ENCODE data around the gene RTCA. TPM values are rescaled to one million over a fixed set of nuclear protein-coding genes. Genes with fewer than 3 reads are reported as not detected.

The RTCA gene
- total RNA-seq, 1 experiment from 2014 or later: 33.6 TPM

DNA sequence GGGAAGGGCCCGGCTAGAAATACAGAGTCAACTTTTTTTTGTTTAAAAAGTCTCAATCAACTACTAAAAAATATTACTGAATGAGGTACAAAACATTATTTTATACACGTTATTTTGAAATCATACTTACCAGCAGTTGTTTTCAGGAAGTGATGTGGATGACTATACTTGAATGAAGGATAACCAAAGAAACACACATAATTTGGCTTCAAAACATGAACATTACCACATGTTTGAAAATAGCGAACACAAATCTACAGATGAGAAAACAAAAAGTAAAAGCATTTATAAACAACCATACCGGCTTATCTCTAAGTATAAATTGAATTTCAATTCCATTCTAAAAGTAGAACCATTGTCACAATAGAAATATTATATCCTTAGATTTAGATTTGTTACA is 25.4 kb upstream of the RTCA start:
- Histone ChIP-seq H3K23me2 (ENCODE audit: insufficient read length, low read depth, low read length, poor library complexity, severe bottlenecking) (no peaks in the 10 kb centered on the region), H4K20me1 (ENCODE audit: control insufficient read depth, insufficient read depth, insufficient read length) (no peaks in the 10 kb centered on the region), H3K9me3 (ENCODE audit: control insufficient read depth, low read depth, low read length) (no peaks in the 10 kb centered on the region), H2BK15ac (ENCODE audit: low read depth, low read length) (no peak overlapping the region), H3K4ac (ENCODE audit: low read depth, low read length) (no peak overlapping the region), H3K18ac (ENCODE audit: insufficient read length, low read depth, low read length) (no peak overlapping the region), H2BK120ac (ENCODE audit: low read depth, low read length, poor library complexity, severe bottlenecking) (no peak overlapping the region), H3K4me1 (ENCODE audit: insufficient read depth, low read length) (no peaks in the 10 kb centered on the region), H4K8ac (replicated peaks; ENCODE audit: insufficient read length, low read depth, low read length) (no peak overlapping the region), H3K14ac (ENCODE audit: insufficient read depth, low read length) (no peak overlapping the region), H3K79me1 (ENCODE audit: insufficient read depth, low read depth, low read length, poor library complexity, severe bottlenecking) (peaks cover 6% of the 10 kb centered on the region), H3K27ac (ENCODE audit: insufficient read length, low read depth, low read length) (no peak overlapping the region), H4K91ac (ENCODE audit: insufficient read length, low read depth, low read length) (no peak overlapping the region), H3K23ac (ENCODE audit: insufficient read length, low read depth, low read length) (no peak overlapping the region), H2AK5ac (ENCODE audit: insufficient read length, low read length) (no peak overlapping the region), H3K9ac (ENCODE audit: extremely low read depth, insufficient read length, low read length) (no peak overlapping the region), H2BK12ac (ENCODE audit: insufficient read length, low read depth, low read length) (no peak overlapping the region), H2BK5ac (ENCODE audit: insufficient read length, low read length) (no peak overlapping the region), H2AFZ (ENCODE audit: low read length) (no peak overlapping the region), H2BK20ac (ENCODE audit: low read depth, low read length, poor library complexity, severe bottlenecking) (no peak overlapping the region), H4K5ac (ENCODE audit: insufficient read length, low read depth, low read length) (no peak overlapping the region), H3K79me2 (ENCODE audit: insufficient read depth, low read length) (peaks cover 3% of the 10 kb centered on the region; the same call in 1 of the 2 replicates), H3T11ph (ENCODE audit: low read length) (no peak overlapping the region), H3K27me3 (ENCODE audit: insufficient read depth, low read length) (no peaks in the 10 kb centered on the region), H3K56ac (ENCODE audit: insufficient read length, low read depth, low read length) (no peak overlapping the region), H3K4me2 (ENCODE audit: insufficient read depth, insufficient read length, low read length) (no peak overlapping the region)
- WGBS (ENCODE audit: extremely low coverage, insufficient read length, low lambda C conversion rate): no CpG with 5 or more reads among the region's 4 CpGs
- H3K36me3 Mint-ChIP-seq (ENCODE audit: insufficient read depth in 1 of 3, low read depth in 3 of 3): peaks cover 5 to 34% (median 30%) of the 10 kb centered on the region in 3 experiments; a peak in 6 of 7 replicates
- no peaks in the 10 kb centered on the region for H3K9me3 Mint-ChIP-seq
- no peaks in the 10 kb centered on the region for H3K27me3 Mint-ChIP-seq (ENCODE audit: low read depth)
- TF ChIP-seq, protein P1, sequence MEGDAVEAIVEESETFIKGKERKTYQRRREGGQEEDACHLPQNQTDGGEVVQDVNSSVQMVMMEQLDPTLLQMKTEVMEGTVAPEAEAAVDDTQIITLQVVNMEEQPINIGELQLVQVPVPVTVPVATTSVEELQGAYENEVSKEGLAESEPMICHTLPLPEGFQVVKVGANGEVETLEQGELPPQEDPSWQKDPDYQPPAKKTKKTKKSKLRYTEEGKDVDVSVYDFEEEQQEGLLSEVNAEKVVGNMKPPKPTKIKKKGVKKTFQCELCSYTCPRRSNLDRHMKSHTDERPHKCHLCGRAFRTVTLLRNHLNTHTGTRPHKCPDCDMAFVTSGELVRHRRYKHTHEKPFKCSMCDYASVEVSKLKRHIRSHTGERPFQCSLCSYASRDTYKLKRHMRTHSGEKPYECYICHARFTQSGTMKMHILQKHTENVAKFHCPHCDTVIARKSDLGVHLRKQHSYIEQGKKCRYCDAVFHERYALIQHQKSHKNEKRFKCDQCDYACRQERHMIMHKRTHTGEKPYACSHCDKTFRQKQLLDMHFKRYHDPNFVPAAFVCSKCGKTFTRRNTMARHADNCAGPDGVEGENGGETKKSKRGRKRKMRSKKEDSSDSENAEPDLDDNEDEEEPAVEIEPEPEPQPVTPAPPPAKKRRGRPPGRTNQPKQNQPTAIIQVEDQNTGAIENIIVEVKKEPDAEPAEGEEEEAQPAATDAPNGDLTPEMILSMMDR (conservative IDR thresholded peaks at IDR 0.05): no peak
- H3K4me1 Mint-ChIP-seq: no peaks in the 10 kb centered on the region
- no peak for DNase-seq
- no peak overlapping the region for H3K4me3 Mint-ChIP-seq
- peak overlapping the region in 1 of 3 experiments; percentile 27; a peak in 1 of 7 replicates for H3K27ac Mint-ChIP-seq
